ENCODE results near the gene AFF1.
"Not testable (repeated sequence)": the region's sequence is repeated elsewhere in the genome, so short reads cannot be mapped to it uniquely, and the experiment has no call there.

Gene AFF1

GRCh38 chr4:87037171-87037570 is 102.4 kb downstream of the AFF1 start:
- not testable (repeated sequence) for DNase-seq

- DNase-seq, result no peak
Measured at GRCh38 chr4:87037671-87038334, 103.0 kb downstream of the AFF1 start.

- peak; percentile 26 for DNase-seq
Measured at GRCh38 chr4:87038837-87039615, 104.2 kb downstream of the AFF1 start.

- DNase-seq, result no peak
Measured at GRCh38 chr4:87041141-87041540, 106.3 kb downstream of the AFF1 start.

GRCh38 chr4:87042221-87042620 is 107.4 kb downstream of the AFF1 start:
- no peak for DNase-seq

GRCh38 chr4:87042986-87043820 is 108.4 kb downstream of the AFF1 start:
- no peak for DNase-seq

- no peak for DNase-seq
Measured at GRCh38 chr4:87044511-87045233, 109.9 kb downstream of the AFF1 start.

GRCh38 chr4:87045234-87045558 is 110.4 kb downstream of the AFF1 start:
- no peak for DNase-seq

GRCh38 chr4:87045659-87046058 is 110.8 kb downstream of the AFF1 start:
- DNase-seq, result no peak

- DNase-seq, result no peak
Measured at GRCh38 chr4:87046121-87046551, 111.3 kb downstream of the AFF1 start.

GRCh38 chr4:87047281-87047798 is 112.5 kb downstream of the AFF1 start:
- DNase-seq, result no peak

GRCh38 chr4:87049508-87049907 is 114.7 kb downstream of the AFF1 start:
- no peak for DNase-seq

- no peak for DNase-seq
Measured at GRCh38 chr4:87050596-87050995, 115.8 kb downstream of the AFF1 start.

- DNase-seq, result no peak
Measured at GRCh38 chr4:87051121-87051713, 116.4 kb downstream of the AFF1 start.

- no peak for DNase-seq
Measured at GRCh38 chr4:87052615-87053014, 117.8 kb downstream of the AFF1 start.

- peak; percentile 7 for DNase-seq
Measured at GRCh38 chr4:87053176-87053658, 118.4 kb downstream of the AFF1 start.

- DNase-seq, result peak; percentile 7
Measured at GRCh38 chr4:87053802-87054767, 119.3 kb downstream of the AFF1 start.

GRCh38 chr4:87054900-87055299 is 120.1 kb downstream of the AFF1 start:
- DNase-seq, result no peak

GRCh38 chr4:87055311-87055710 is 120.5 kb downstream of the AFF1 start:
- no peak for DNase-seq

- no peak for DNase-seq
Measured at GRCh38 chr4:87056881-87057280, 122.1 kb downstream of the AFF1 start.

GRCh38 chr4:87057835-87058355 is 123.1 kb downstream of the AFF1 start:
- DNase-seq, result no peak

Measured in RPMI8226 (cell line).